GM12878 (cell line): ENCODE measurements around the gene BMAL1. TPM values are rescaled to one million over a fixed set of nuclear protein-coding genes. Genes with fewer than 3 reads are reported as not detected.

Source experiments
- ATAC-seq: fragments of 200-7000 bp; cut with Tn5 transposase; 3 replicates; pipeline ENCODE4 v1.9.1; 2020; ENCODE audit warnings: mild to moderate bottlenecking, moderate library complexity
- BruUV-seq: library from RNA; stranded (reverse); fragments of 400-500 nt; replicated peaks from 2 replicates; lab custom pipeline; 2021; lab: Mats Ljungman, UMichigan
- CTCF ChIA-PET: fragments of 300-600 bp; sonication (Branson Sonifier 250); formaldehyde crosslinking; extraction: SDS; loops from one replicate; lab custom pipeline; 2021; ENCODE audit warnings: inconsistent platforms; lab: Yijun Ruan, JAX
- POLR2A ChIA-PET: fragments of 350-600 bp; formaldehyde crosslinking; extraction: SDS; loops from one replicate; lab custom pipeline; 2021; ENCODE audit warnings: inconsistent platforms; lab: Charles Lee
- RAD21 ChIA-PET: fragments of 300-600 bp; sonication (Branson Sonifier 250); formaldehyde crosslinking; loops from one replicate; lab custom pipeline; 2023; ENCODE audit warnings: antibody characterized with exemption; ENCODE audit not compliant: unreplicated experiment; lab: Charles Lee
- SMC1A ChIA-PET: fragments of 300-600 bp; sonication (Branson Sonifier 250); formaldehyde crosslinking; loops from one replicate; lab custom pipeline; 2023; ENCODE audit not compliant: unreplicated experiment, uncharacterized antibody; lab: Charles Lee
- DNase-seq: peaks from one replicate; pipeline ENCODE4 v3.0.0-alpha.2; 2011; ENCODE audit warnings: low read depth, low spot score
- FAIRE-seq: peaks from 3 replicates; lab custom pipeline; 2011; peaks lifted over from hg19 to GRCh38; lab: Jason Lieb, UNC
- H2AFZ ChIP-seq: 2 replicates; pipeline ENCODE4 v1.6.0; 2011; ENCODE audit warnings: low read depth, low read length, control low read depth; ENCODE audit not compliant: control insufficient read depth
- H3K27ac ChIP-seq: 2 replicates; pipeline ENCODE4 v1.5.1; 2011; ENCODE audit warnings: control low read depth; ENCODE audit not compliant: control insufficient read depth, insufficient read depth
- H3K27me3 ChIP-seq, 2 experiments: replicated peaks in 1 of 2; 2 replicates each; pipeline versions ENCODE4 v1.6.0 to v1.6.1; 2011; ENCODE audit warnings: low read length in 1 of 2; ENCODE audit not compliant: control insufficient read depth in 2 of 2, insufficient read depth in 2 of 2
- H3K36me3 ChIP-seq, 2 experiments: 2 replicates each; pipeline ENCODE4 v1.5.1; 2011; ENCODE audit warnings: low read length in 1 of 2; ENCODE audit not compliant: control insufficient read depth in 2 of 2, insufficient read depth in 2 of 2
- H3K4me1 ChIP-seq: 2 replicates; pipeline ENCODE4 v1.6.1; 2011; ENCODE audit warnings: mild to moderate bottlenecking, low read length, moderate library complexity, mixed read lengths; ENCODE audit not compliant: control insufficient read depth, insufficient read depth
- H3K4me2 ChIP-seq: 2 replicates; pipeline ENCODE4 v1.6.0; 2011; ENCODE audit warnings: control low read depth; ENCODE audit not compliant: control insufficient read depth, insufficient read depth
- H3K4me3 ChIP-seq: fragments of 200-600 bp; sonication (generic); 2 replicates; pipeline ENCODE4 v1.5.1; 2016
- H3K79me2 ChIP-seq: 2 replicates; pipeline ENCODE4 v1.6.0; 2011; ENCODE audit warnings: low read length; ENCODE audit not compliant: control insufficient read depth, insufficient read depth
- H3K9ac ChIP-seq: 2 replicates; pipeline ENCODE4 v1.8.0; 2011; ENCODE audit warnings: low read length, control low read depth, mixed read lengths; ENCODE audit not compliant: control insufficient read depth, insufficient read depth
- H3K9me3 ChIP-seq: replicated peaks from 3 replicates; pipeline ENCODE4 v1.5.1; 2011; ENCODE audit warnings: mild to moderate bottlenecking, low read length; ENCODE audit not compliant: control insufficient read depth, insufficient read depth
- H4K20me1 ChIP-seq: 2 replicates; pipeline ENCODE4 v1.6.0; 2011; ENCODE audit not compliant: control insufficient read depth, insufficient read depth
- ASH2L ChIP-seq: fragments of 300-600, 200-600 bp; sonication (generic); IDR thresholded peaks from 2 replicates; pipeline ENCODE4 v1.6.1; 2017; ENCODE audit warnings: low read depth, mild to moderate bottlenecking, borderline replicate concordance
- ATF7 ChIP-seq: fragments of 450-650 bp; IDR thresholded peaks from 2 replicates; pipeline ENCODE4 v1.6.1; 2016; ENCODE audit warnings: low read depth, mild to moderate bottlenecking
- CHD1 ChIP-seq: IDR thresholded peaks from 2 replicates; pipeline ENCODE4 v1.6.1; 2012; ENCODE audit warnings: low read depth, low read length, improper control_type of control experiment
- CTCF ChIP-seq, 3 experiments: IDR thresholded peaks in 2 of 3; conservative IDR thresholded peaks in 1 of 3; 2 replicates each; pipeline ENCODE4 v1.5.1; 2011; ENCODE audit warnings: low read depth in 3 of 3, low read length in 3 of 3, mild to moderate bottlenecking in 3 of 3, control low read depth in 2 of 3, moderate library complexity in 2 of 3, inconsistent platforms in 1 of 3, mixed read lengths in 1 of 3; ENCODE audit not compliant: control insufficient read depth in 2 of 3, insufficient read depth in 1 of 3; ENCODE audit errors: extremely low read depth in 1 of 3
- MTA2 ChIP-seq: fragments of 450-650 bp; IDR thresholded peaks from 2 replicates; pipeline ENCODE4 v1.6.1; 2016; ENCODE audit warnings: low read depth, mild to moderate bottlenecking, moderate library complexity
- PBX3 ChIP-seq: IDR thresholded peaks from 2 replicates; pipeline ENCODE4 v1.6.1; 2011; ENCODE audit warnings: mild to moderate bottlenecking, low read depth, low read length, moderate library complexity; ENCODE audit not compliant: insufficient replicate concordance
- POU2F2 ChIP-seq: IDR thresholded peaks from 3 replicates; pipeline ENCODE4 v1.6.1; 2011; ENCODE audit warnings: low read depth, mild to moderate bottlenecking, low read length, borderline replicate concordance
- SIN3A ChIP-seq: IDR thresholded peaks from 2 replicates; pipeline ENCODE4 v1.6.1; 2012; ENCODE audit warnings: low read depth, low read length, improper control_type of control experiment
- SPI1 ChIP-seq: IDR thresholded peaks from 2 replicates; pipeline ENCODE4 v1.6.1; 2011; ENCODE audit warnings: low read depth, mild to moderate bottlenecking, low read length, moderate library complexity, borderline replicate concordance; ENCODE audit not compliant: insufficient read depth
- TBL1XR1 ChIP-seq: IDR thresholded peaks from 2 replicates; pipeline ENCODE4 v1.6.1; 2012; ENCODE audit warnings: low read depth, low read length, improper control_type of control experiment
- ZNF622 ChIP-seq: fragments of 450-650 bp; IDR thresholded peaks from 2 replicates; pipeline ENCODE4 v1.6.1; 2017; ENCODE audit warnings: mild to moderate bottlenecking, inconsistent platforms
- WGBS: methylation state at CpG from one replicate; pipeline ENCODE4 v1.1.6; 2016; ENCODE audit warnings: low lambda C conversion rate; ENCODE audit not compliant: insufficient replicate concordance, insufficient coverage; ENCODE audit errors: missing lambda C conversion rate; 5-methylcytosine and 5-hydroxymethylcytosine counted together
- in situ Hi-C: fragments of 300-500 bp; cut with MboI; formaldehyde crosslinking; loops from 9 replicates; pipeline ENCODE4 v1.14.3; 2018; ENCODE audit warnings: mixed read lengths
- intact Hi-C: fragments of 100-400 bp; cut with micrococcal nuclease; formaldehyde crosslinking; loops from one replicate; pipeline ENCODE4 v1.14.2; 2022; ENCODE audit not compliant: unreplicated experiment
- polyA plus RNA-seq, 11 experiments: library from polyadenylated mRNA; depleted of rRNA in 4 of 11; unstranded in 6 of 11; stranded (reverse) in 5 of 11; fragments of >200 nt; fragmentation: Nextera tagmentation in 4 of 11; fragmentation: Illumina TruSeq in 1 of 11; extraction: Ambion mirVana in 4 of 11; extraction: Trizol in 1 of 11; gene quantifications; 1 replicate in 1 of 11; 2 replicates in 10 of 11; pipeline versions ENCODE4 v1.2.1 to v1.2.3, GENCODE V29; 2011 to 2016; ENCODE audit warnings: inconsistent platforms in 2 of 11, missing spikeins in 2 of 11, low read depth in 1 of 11
- total RNA-seq, 4 experiments: library from RNA; depleted of rRNA in 3 of 4; stranded (reverse); fragments of >200 nt in 3 of 4; fragmentation: Illumina TruSeq in 1 of 4; extraction: Trizol in 1 of 4; gene quantifications; 2 replicates each; pipeline versions ENCODE4 v1.2.1 to v1.2.3, GENCODE V29; 2013 to 2021

BMAL1 gene
- total and polyA plus RNA-seq, 10 of the 15 experiments (the other 5 are each of a cell fraction or from before 2014, with no cell fraction given) = 3.5 to 40.6 (median 13.6) TPM

GRCh38 chr11:13233173-13233745, 44.3 kb upstream of the BMAL1 start:
- intact Hi-C loops (no loop called here), in situ Hi-C loops (no loop called here)
- H3K36me3 ChIP-seq = no peaks in the 10 kb centered on the region
- no peak overlapping the region for H3K4me3 ChIP-seq
- ChIA-PET SMC1A (interaction anchor here (1.3 kb wide), 2 partner anchors 25 to 30 kb away, joined by 3 to 4 read pairs; no protein-coding TSS in a partner anchor), CTCF (no interaction called here), POLR2A (interaction anchor here (0.6 to 0.7 kb wide), 2 partner anchors 100 to 268 kb away, joined by 6 read pairs; no protein-coding TSS in a partner anchor), RAD21 (no interaction called here)
- DNase-seq (no peak), ATAC-seq (no peak), FAIRE-seq (no peak)
- 0% methylated on average over 1 of the region's 1 CpG for WGBS
- H3K4me2 ChIP-seq = no peak overlapping the region
- no peaks in the 10 kb centered on the region; a peak in 1 of 4 replicates for H3K27me3 ChIP-seq
- H2AFZ ChIP-seq = no peak overlapping the region
- BruUV-seq = no TSS peak
- no peaks in the 10 kb centered on the region for H3K4me1 ChIP-seq
- no peak overlapping the region for H3K9ac ChIP-seq
- H4K20me1 ChIP-seq = no peaks in the 10 kb centered on the region
- no peak overlapping the region for H3K27ac ChIP-seq
- TF ChIP-seq TBL1XR1 (no peak), SIN3A (no peak), ZNF622 (no peak), POU2F2 (no peak), CTCF (IDR thresholded peaks at IDR 0.05 in 2 of 3, conservative IDR thresholded peaks at IDR 0.05 in 1 of 3; ENCODE audit: control insufficient read depth in 2 of 3, extremely low read depth in 1 of 3, insufficient read depth in 1 of 3, low read depth in 3 of 3, low read length in 3 of 3) (no peak), ASH2L (no peak), CHD1 (no peak), MTA2 (no peak), ATF7 (no peak), SPI1 (no peak), PBX3 (no peak)
- H3K9me3 ChIP-seq = no peaks in the 10 kb centered on the region; the same call in 1 of the 3 replicates
- no peaks in the 10 kb centered on the region for H3K79me2 ChIP-seq
